ENCODE results near the gene GLCE. TPM values are rescaled to one million over a fixed set of nuclear protein-coding genes. Genes with fewer than 3 reads are reported as not detected.

Gene GLCE
- total RNA-seq, 4 donors from 2014 or later, result 11.6 to 20.3 (median 16.0) TPM

DNA sequence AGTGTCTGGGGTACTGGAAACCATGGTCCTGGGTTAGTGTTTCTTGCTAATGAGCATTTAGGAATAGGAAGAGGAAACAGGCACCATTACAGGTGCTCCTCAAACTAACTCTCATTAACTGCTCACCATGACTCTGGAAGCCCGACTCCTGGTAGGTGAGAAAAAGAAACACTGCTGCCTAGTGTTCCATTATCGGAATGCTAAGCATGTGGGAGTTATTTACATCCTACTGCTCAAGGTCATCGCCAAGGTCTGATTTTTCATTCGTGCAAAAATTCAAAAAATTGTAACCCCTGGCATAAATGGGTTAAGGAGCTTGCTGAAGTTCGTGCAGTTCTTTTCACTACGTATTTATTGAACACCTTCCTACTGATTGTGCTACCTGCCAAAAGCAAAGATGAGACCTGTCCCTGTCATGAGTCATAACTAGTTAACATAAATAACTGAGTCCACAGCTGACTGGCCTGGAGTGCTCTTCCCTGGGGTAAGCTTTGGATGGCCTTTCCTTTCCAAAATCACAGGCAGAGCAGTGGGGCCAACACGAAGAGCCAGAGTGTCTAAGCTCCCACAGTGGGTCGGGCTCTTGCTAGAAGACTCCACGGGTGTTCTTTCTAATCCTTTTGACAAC, 115.6 kb downstream of the GLCE start:
- no peak overlapping the region for H3K4me3 ChIP-seq
- WGBS, 2 donors, result 49 to 57% methylated on average over 9 of the region's 9 CpGs
- H3K27ac ChIP-seq, result no peak overlapping the region
- no peaks in the 10 kb centered on the region for H3K36me3 ChIP-seq
- no peak for TF ChIP-seq POLR2A (IDR thresholded peaks at IDR 0.05)
- no peak for TF ChIP-seq EP300 (IDR thresholded peaks at IDR 0.05)
- TF ChIP-seq, protein P1, sequence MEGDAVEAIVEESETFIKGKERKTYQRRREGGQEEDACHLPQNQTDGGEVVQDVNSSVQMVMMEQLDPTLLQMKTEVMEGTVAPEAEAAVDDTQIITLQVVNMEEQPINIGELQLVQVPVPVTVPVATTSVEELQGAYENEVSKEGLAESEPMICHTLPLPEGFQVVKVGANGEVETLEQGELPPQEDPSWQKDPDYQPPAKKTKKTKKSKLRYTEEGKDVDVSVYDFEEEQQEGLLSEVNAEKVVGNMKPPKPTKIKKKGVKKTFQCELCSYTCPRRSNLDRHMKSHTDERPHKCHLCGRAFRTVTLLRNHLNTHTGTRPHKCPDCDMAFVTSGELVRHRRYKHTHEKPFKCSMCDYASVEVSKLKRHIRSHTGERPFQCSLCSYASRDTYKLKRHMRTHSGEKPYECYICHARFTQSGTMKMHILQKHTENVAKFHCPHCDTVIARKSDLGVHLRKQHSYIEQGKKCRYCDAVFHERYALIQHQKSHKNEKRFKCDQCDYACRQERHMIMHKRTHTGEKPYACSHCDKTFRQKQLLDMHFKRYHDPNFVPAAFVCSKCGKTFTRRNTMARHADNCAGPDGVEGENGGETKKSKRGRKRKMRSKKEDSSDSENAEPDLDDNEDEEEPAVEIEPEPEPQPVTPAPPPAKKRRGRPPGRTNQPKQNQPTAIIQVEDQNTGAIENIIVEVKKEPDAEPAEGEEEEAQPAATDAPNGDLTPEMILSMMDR (IDR thresholded peaks at IDR 0.05), result no peak
- no peaks in the 10 kb centered on the region for H3K9me3 ChIP-seq
- no peaks in the 10 kb centered on the region for H3K27me3 ChIP-seq
- DNase-seq (ENCODE audit: low spot score in 2 of 2), result no peak
- H3K4me1 ChIP-seq, result no peaks in the 10 kb centered on the region

DNA sequence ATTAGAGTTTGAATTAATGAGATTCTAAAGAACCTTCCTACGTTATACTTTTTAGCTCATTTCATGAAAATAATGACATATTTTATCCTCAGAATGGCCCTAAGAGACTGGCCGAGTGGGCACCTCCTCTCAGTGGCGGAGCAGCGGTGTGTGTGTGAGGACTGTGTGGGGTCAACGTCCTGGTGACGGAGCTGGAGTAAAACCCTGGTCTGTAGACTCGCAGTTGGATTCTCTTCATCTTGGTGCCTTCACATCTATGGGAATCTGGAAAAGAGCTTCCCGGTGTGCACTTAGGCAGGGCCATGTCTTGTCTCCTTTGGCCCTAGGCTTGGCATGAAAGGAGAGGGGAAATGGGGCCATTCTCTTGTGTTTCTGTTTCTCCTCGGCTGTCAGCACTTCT, 116.9 kb downstream of the GLCE start:
- H3K4me3 ChIP-seq, result no peak overlapping the region
- TF ChIP-seq EP300 (IDR thresholded peaks at IDR 0.05) (no peak), POLR2A (IDR thresholded peaks at IDR 0.05) (no peak)
- TF ChIP-seq, protein P1 (IDR thresholded peaks at IDR 0.05), result no peak
- no peaks in the 10 kb centered on the region for H3K36me3 ChIP-seq
- DNase-seq (ENCODE audit: low spot score in 2 of 2), result no peak
- no peak overlapping the region for H3K27ac ChIP-seq
- no peaks in the 10 kb centered on the region for H3K4me1 ChIP-seq
- WGBS, 2 donors, result 64 to 68% methylated on average over 9 of the region's 9 CpGs
- H3K27me3 ChIP-seq, result no peaks in the 10 kb centered on the region
- H3K9me3 ChIP-seq, result no peaks in the 10 kb centered on the region

DNA sequence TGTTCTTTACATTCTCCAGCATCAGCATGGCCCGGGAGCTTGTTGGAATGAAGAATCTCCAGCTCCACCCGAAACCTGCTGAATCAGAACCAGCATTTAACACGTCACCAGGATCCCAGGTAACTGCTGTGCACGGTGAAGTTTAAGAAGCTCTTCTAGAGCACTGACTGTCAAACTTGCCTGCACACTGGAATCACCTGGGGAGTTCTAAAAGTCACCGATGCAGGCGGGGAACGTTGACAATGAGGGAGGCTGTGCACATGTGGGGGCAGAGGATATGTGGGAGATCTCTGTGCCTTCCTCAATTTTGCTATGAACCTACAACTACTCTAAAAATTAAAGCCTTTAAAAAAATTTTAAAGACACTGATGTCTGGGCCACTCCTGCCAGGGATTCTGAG, 119.2 kb downstream of the GLCE start:
- TF ChIP-seq, protein P1 (IDR thresholded peaks at IDR 0.05), result no peak
- TF ChIP-seq POLR2A (IDR thresholded peaks at IDR 0.05) (no peak), EP300 (IDR thresholded peaks at IDR 0.05) (no peak)
- Histone ChIP-seq H3K9me3 (no peaks in the 10 kb centered on the region), H3K27me3 (no peaks in the 10 kb centered on the region), H3K4me1 (no peaks in the 10 kb centered on the region), H3K36me3 (no peaks in the 10 kb centered on the region), H3K27ac (no peak overlapping the region), H3K4me3 (no peak overlapping the region)
- WGBS, 2 donors, result 89 to 96% methylated on average over 7 of the region's 7 CpGs
- DNase-seq (ENCODE audit: low spot score in 2 of 2), result no peak

DNA sequence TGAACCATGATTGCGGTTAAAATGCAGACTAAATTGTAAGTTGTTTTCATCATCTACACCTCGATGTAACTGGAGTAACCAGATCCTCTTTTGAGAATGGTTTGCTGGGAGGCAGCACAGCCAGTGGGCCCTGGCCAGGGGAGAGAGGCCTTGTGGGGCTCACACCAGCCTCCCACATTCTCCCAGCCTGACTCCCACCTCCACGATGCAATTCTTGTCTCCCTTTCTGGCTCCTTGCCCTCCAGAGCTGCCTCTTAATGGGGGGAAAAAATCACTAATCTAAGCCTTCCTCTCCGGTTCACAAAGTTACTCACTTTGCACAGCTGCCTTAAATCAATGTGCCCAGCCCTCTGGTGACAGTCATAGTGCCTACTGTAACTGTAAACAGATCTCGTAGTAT, 120.3 kb downstream of the GLCE start:
- no peak for DNase-seq (ENCODE audit: low spot score in 2 of 2)
- Histone ChIP-seq H3K36me3 (no peaks in the 10 kb centered on the region), H3K4me1 (no peaks in the 10 kb centered on the region), H3K9me3 (no peaks in the 10 kb centered on the region), H3K4me3 (no peak overlapping the region), H3K27me3 (no peaks in the 10 kb centered on the region), H3K27ac (no peak overlapping the region)
- 52 to 59% methylated on average over 5 of the region's 5 CpGs for WGBS, 2 donors
- TF ChIP-seq, protein P1 (IDR thresholded peaks at IDR 0.05), result no peak
- TF ChIP-seq EP300 (IDR thresholded peaks at IDR 0.05) (no peak), POLR2A (IDR thresholded peaks at IDR 0.05) (no peak)

DNA sequence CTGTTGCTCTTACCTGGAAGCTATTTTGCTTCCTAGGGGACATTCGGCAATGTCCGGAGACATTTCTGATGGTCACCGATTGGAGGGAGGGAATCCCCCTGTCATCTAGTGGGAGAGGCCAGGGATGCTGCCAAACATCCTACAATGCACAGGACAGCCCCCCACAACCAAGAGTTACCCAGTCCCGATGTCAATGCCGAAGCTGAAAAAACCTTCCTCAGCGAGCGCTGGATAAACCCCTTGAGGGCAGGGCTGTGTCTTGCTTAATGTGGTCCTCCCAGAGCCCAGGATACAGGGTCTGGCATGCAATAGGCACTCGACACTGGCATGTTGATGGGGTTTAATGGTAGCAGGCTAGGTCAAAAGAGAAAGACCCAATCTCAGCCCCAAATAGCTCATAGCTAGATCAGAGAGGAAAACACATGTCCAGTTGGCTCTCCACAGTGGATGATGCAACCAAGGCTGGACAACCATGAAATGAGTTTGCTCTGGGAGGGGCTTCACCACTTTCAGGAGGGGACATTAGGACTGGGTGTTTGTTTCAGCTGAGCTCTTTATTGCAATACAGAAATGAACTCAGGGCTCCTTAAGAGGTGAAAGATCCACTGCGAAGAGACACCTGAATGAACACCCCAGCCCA, 121.8 kb downstream of the GLCE start:
- WGBS, 2 donors, result 93 to 98% methylated on average over 9 of the region's 9 CpGs
- no peak for DNase-seq (ENCODE audit: low spot score in 2 of 2)

More for the DNA sequence above, 121.8 kb downstream of the GLCE start:
- TF ChIP-seq EP300 (IDR thresholded peaks at IDR 0.05) (no peak), POLR2A (IDR thresholded peaks at IDR 0.05) (no peak)
- TF ChIP-seq, protein P1 (IDR thresholded peaks at IDR 0.05), result no peak
- no peaks in the 10 kb centered on the region for H3K9me3 ChIP-seq
- no peaks in the 10 kb centered on the region for H3K4me1 ChIP-seq
- no peak overlapping the region for H3K27ac ChIP-seq
- no peaks in the 10 kb centered on the region for H3K36me3 ChIP-seq
- H3K27me3 ChIP-seq, result no peaks in the 10 kb centered on the region
- H3K4me3 ChIP-seq, result no peak overlapping the region
